Activated B cell treated with CpG ODN at 0.5 μM for 24 hours (primary cell): Measurements from ENCODE around the gene EDNRA. TPM values are rescaled to one million over a fixed set of nuclear protein-coding genes. Genes with fewer than 3 reads are reported as not detected.

Experiments used
- ATAC-seq: fragments of 200-7000 bp; cut with Tn5 transposase; one replicate; pipeline ENCODE4 v1.10.0; 2021; ENCODE audit warnings: low read depth, mild to moderate bottlenecking, moderate library complexity
- CTCF ChIA-PET: fragments of 350-600 bp; sonication (Branson Sonifier 250); formaldehyde crosslinking; loops from one replicate; lab custom pipeline; 2021; ENCODE audit warnings: antibody characterized with exemption; lab: Charles Lee
- POLR2A ChIA-PET: fragments of 350-600 bp; sonication (Branson Sonifier 250); formaldehyde crosslinking; loops from one replicate; lab custom pipeline; 2021; ENCODE audit warnings: antibody characterized with exemption; lab: Charles Lee
- DNase-seq: peaks from one replicate; pipeline ENCODE4 v3.0.0; 2022
- H3K27ac Mint-ChIP-seq: one replicate; pipeline ENCODE4 v1.8.0; 2020; ENCODE audit warnings: mixed read lengths
- H3K27me3 Mint-ChIP-seq: one replicate; pipeline ENCODE4 v1.8.0; 2021; ENCODE audit warnings: mixed read lengths
- H3K36me3 Mint-ChIP-seq: one replicate; pipeline ENCODE4 v1.8.0; 2021; ENCODE audit warnings: low read depth, mixed read lengths
- H3K4me1 Mint-ChIP-seq: one replicate; pipeline ENCODE4 v1.8.0; 2021; ENCODE audit warnings: mixed read lengths
- H3K4me3 Mint-ChIP-seq: one replicate; pipeline ENCODE4 v1.8.0; 2020; ENCODE audit warnings: mild to moderate bottlenecking, mixed read lengths
- H3K9me3 Mint-ChIP-seq: one replicate; pipeline ENCODE4 v1.8.0; 2020; ENCODE audit warnings: mixed read lengths
- intact Hi-C: fragments of 100-400 bp; cut with micrococcal nuclease; formaldehyde crosslinking; loops from one replicate; pipeline ENCODE4 v1.15.1; 2024
- total RNA-seq: library from RNA; stranded (reverse); gene quantifications from 2 replicates; pipeline ENCODE4 v1.2.3, GENCODE V29; 2022
- TF ChIP-seq, protein P1 (sequence below): fragments of 200-600 bp; IDR thresholded peaks from one replicate; pipeline ENCODE4 v1.8.0; 2022; ENCODE audit warnings: antibody characterized with exemption, mild to moderate bottlenecking

Gene EDNRA
- total RNA-seq, 1 donor from 2014 or later: not detected

- Mint-ChIP-seq H3K27me3 (peaks cover 15% of the 10 kb centered on the region), H3K4me1 (no peaks in the 10 kb centered on the region), H3K4me3 (no peak overlapping the region), H3K27ac (no peak overlapping the region), H3K36me3 (no peaks in the 10 kb centered on the region), H3K9me3 (no peaks in the 10 kb centered on the region)
- POLR2A ChIA-PET: no interaction called here
- CTCF ChIA-PET: interaction anchor here (0.6 kb wide), 1 partner anchor 1708 kb away, joined by 3 read pairs; no protein-coding TSS in a partner anchor
- TF ChIP-seq, protein P1, sequence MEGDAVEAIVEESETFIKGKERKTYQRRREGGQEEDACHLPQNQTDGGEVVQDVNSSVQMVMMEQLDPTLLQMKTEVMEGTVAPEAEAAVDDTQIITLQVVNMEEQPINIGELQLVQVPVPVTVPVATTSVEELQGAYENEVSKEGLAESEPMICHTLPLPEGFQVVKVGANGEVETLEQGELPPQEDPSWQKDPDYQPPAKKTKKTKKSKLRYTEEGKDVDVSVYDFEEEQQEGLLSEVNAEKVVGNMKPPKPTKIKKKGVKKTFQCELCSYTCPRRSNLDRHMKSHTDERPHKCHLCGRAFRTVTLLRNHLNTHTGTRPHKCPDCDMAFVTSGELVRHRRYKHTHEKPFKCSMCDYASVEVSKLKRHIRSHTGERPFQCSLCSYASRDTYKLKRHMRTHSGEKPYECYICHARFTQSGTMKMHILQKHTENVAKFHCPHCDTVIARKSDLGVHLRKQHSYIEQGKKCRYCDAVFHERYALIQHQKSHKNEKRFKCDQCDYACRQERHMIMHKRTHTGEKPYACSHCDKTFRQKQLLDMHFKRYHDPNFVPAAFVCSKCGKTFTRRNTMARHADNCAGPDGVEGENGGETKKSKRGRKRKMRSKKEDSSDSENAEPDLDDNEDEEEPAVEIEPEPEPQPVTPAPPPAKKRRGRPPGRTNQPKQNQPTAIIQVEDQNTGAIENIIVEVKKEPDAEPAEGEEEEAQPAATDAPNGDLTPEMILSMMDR: no peak
- ATAC-seq (no peak), DNase-seq (no peak)
- intact Hi-C loops: loop anchor here (5.0 kb wide), 2 partner anchors 273 to 1252 kb away; no protein-coding TSS in a partner anchor
These were observed 113.2 kb downstream of the EDNRA start for GRCh38 chr4:147594107-147594506.

Other genes starting within 250 kb of the EDNRA start
- 25.0 and 27.9 TPM in 2 replicates for gene TMEM184C, start 136.3 kb downstream of the EDNRA start, total RNA-seq
- 7.4 and 8.9 TPM in 2 replicates for gene PRMT9, start 203.1 kb downstream of the EDNRA start, total RNA-seq